MG63 (cell line): ENCODE results near the gene TRIM41. TPM values are rescaled to one million over a fixed set of nuclear protein-coding genes. Genes with fewer than 3 reads are reported as not detected.

Experiments used
- DNase-seq: peaks from one replicate; pipeline ENCODE4 v3.0.0-alpha.2; 2020
- H3K27me3 ChIP-seq: fragments of 250-450 bp; sonication (Bioruptor Pico); 2 replicates; pipeline ENCODE4 v1.5.1; 2020; ENCODE audit warnings: mild to moderate bottlenecking, moderate library complexity
- H3K36me3 ChIP-seq: fragments of 250-450 bp; sonication (Bioruptor Pico); 2 replicates; pipeline ENCODE4 v1.5.1; 2020; ENCODE audit warnings: mild to moderate bottlenecking, moderate library complexity
- H3K4me3 ChIP-seq: fragments of 250-450 bp; sonication (Bioruptor Pico); 2 replicates; pipeline ENCODE4 v1.5.1; 2020; ENCODE audit warnings: mild to moderate bottlenecking, moderate library complexity
- H3K9me3 ChIP-seq: fragments of 250-450 bp; sonication (Bioruptor Pico); 2 replicates; pipeline ENCODE4 v1.5.1; 2020; ENCODE audit warnings: mild to moderate bottlenecking, moderate library complexity
- total RNA-seq: library from RNA; depleted of rRNA; stranded (reverse); fragments of >200 nt; shearing (Covaris generic); gene quantifications from 2 replicates; pipeline ENCODE4 v1.2.3, GENCODE V29; 2014; ENCODE audit warnings: low replicate concordance

The TRIM41 gene
- total RNA-seq, 1 experiment from 2014 or later, result 43.0 TPM

DNA sequence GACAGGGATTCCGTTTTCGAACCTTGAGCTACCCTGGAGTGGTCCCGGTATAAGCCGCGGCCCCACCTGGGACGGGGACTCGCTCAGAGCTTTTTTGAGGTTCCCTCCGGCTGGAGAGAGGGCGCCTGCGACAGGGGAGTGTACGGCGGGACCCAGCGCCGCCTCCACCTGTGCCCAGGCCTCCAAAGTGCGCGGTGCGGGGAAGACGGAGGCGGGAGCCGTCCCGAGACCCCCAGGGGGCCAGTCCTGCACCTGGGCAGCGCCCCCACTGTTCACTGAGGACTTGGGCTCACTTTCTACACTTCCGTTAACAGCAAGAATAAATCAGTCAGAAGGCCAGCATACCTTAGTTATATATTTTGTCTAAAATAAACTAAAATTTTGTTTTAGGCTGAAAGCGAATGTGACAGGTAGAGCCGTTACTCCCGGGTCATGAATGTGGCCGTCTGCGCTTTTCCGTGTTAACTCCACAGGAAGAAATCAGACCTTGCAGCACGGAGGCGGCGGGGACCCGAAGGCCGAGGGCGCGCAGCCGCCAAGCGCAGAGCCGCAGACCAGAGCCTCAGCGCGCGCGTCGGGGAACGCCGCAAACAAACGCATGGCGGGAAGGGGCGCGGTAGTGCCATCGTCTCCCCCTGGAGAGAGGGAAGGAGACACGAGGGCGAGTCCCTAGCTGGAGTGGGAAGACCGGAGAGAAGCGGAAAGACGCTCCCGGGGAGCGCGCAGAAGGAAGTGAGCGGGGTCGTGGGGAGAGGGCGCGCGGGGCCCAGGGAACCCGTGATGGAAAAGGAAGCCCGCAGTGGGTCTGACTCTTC, 32.2 kb upstream of the TRIM41 start:
- no peaks in the 10 kb centered on the region for H3K9me3 ChIP-seq
- DNase-seq, result peak; percentile 61
- H3K27me3 ChIP-seq, result no peaks in the 10 kb centered on the region
- H3K36me3 ChIP-seq, result peaks cover 6% of the 10 kb centered on the region
- H3K4me3 ChIP-seq, result peak overlapping the region; percentile 87

DNA sequence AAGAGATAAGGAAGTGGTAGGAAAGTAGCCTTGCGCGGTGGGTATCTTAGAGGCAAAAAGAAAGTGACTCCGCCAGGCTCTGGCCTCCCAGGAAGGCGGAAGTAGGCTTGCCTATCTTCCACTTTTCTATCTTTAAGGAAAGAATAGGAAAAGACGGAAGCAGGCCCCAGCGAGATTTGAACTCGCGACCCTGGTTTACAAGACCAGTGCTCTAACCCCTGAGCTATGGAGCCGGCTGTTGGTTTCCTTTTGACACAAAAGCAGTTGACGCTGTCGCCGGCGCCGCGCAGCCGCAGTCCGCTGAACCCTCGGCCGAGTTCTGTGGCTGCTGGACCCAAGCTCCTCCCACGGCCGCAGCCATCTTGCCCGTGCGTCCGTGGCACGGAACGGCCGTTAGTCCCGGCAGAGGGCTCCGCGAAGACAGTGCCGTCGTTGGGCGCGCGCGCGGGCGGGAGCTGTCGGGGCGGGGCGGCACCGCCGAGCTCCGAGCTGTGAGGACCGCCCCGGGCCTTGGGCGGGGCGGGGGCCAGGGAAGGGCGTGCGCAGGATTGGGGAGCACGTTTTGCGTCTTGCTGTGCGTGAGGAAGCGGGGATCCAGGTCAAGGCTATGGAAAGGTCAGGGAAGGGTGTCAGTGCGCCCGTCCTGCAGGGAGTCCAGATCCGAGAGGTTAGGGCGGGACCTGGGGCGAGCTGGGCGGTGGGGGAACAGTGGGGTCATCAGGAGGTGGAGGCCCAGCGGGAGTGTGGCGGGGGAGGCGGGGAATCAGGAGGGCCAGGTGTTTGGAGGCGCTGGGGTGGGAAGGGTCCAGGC, 31.4 kb upstream of the TRIM41 start:
- Histone ChIP-seq H3K36me3 (peaks cover 6% of the 10 kb centered on the region), H3K4me3 (peak overlapping the region; percentile 87), H3K27me3 (no peaks in the 10 kb centered on the region), H3K9me3 (no peaks in the 10 kb centered on the region)
- peak; percentile 97 for DNase-seq

DNA sequence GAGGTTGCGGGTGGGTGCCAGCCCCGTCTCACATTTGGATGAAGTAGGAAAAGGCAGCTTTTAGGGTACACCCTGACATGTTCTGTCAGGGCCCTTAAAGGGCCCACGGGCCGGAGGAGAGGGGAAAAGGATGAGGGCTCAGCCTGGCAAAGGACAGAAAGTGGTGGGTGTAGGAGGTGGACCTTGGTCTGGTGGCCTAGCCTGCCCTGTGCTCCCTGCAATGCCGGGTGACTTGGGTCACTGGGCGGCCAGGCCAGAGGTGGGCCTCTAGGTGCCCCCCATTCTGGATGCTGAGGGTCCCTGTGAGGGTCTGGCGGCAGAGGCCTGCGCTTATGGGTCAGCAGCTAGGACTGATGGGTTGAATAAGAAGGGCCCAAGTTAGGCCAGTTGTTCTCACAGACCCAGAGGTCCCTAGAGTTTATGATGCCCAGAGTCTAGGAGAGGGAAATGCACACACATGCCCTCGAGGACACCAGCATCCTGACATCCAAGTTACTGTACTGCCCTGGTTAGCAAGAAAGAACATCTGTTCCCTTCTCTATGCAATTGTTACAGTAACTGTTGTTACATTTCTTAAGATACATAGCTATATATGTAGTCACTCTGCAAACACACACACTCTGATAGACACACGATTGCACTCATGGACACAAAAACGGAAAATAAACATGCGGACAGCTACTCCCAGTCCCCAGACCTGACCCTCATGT, 30.6 kb upstream of the TRIM41 start:
- Histone ChIP-seq H3K27me3 (no peaks in the 10 kb centered on the region), H3K9me3 (no peaks in the 10 kb centered on the region), H3K36me3 (peaks cover 6% of the 10 kb centered on the region), H3K4me3 (peak overlapping the region; percentile 87)
- no peak for DNase-seq

DNA sequence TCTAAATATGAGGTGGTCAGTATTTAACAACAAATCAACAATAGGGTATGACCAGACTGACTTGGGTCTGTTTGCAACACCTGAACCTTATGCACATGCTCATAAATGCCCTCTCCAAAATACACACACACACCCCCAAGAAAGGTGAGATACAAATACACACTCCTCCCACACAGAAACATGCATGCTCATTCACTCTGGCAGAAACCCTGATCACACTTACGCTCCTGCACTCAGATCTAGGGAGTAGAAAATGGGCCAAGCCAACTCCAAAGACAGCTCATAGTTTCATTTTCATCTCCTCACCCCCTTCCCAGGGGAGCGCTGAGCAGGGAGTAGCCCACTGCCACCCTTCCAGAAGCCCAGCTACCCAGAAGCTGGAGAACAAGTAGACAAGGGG, 29.4 kb upstream of the TRIM41 start:
- Histone ChIP-seq H3K9me3 (no peaks in the 10 kb centered on the region), H3K36me3 (peaks cover 6% of the 10 kb centered on the region), H3K4me3 (no peak overlapping the region), H3K27me3 (no peaks in the 10 kb centered on the region)
- DNase-seq, result no peak

DNA sequence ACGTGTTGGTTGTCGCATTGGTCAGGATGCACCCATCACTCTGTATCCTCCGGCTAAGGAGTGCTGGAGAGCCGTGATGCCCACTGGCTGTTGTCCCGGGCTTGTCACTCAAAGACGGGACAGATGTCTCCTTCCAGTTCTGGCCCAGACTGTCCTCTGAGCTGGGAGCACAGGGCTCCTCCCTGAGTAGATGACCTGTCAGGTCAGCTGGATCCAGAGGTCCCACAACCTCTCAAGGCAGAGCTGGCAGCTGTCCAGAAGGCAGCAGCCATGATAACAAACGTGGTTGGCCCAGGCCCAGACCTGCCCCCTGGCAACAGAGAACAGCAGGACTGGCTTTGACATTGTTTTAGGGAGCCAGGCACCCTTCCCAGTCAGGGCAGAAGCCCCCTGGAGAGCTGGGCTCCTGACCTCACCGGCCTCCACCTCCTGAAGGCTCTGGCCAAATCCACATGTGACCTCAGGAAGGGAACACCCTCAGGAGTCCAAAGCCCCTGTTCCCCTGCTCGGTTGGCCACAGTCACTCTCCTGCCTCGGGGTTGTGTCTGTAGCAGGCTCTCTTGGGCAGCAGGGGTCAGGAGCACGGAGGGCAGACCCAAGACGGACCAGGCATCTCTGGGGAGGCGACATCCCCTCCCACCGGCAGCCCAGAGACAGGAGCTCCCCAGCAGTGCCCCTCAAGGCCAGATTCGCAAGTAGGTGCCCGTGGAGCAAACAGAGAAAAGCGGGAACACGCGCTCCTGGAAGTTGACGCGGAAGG, 28.4 kb upstream of the TRIM41 start:
- H3K27me3 ChIP-seq, result no peaks in the 10 kb centered on the region
- DNase-seq, result no peak
- H3K9me3 ChIP-seq, result no peaks in the 10 kb centered on the region
- no peak overlapping the region for H3K4me3 ChIP-seq
- H3K36me3 ChIP-seq, result peaks cover 6% of the 10 kb centered on the region

DNA sequence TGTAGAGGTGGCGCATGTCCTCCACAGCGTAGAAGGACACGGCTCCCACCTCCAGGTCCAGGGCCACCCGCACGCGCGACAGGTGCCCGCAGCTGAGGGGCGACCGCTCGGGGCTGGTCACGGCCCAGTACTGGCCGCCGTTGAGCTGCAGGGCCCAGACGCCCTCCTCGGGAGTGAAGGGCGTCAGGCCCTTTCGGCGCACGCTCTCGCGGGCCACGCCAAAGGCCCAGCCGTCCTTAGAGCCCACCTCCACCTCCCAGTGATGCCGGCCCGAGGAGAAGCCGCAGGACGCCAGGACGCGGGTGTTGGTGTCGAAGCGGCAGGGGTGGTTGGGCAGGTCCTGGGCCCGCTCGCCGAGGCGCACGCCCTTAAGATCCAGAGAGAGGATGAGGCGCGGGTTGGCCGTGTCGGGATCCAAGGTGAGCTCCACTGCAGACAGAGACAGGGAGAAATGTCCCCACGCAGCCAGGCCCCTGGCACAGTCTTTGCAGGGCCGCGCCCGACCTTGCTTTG, 27.8 kb upstream of the TRIM41 start:
- DNase-seq, result no peak
- H3K36me3 ChIP-seq, result peaks cover 6% of the 10 kb centered on the region
- H3K4me3 ChIP-seq, result no peak overlapping the region
- no peaks in the 10 kb centered on the region for H3K27me3 ChIP-seq
- no peaks in the 10 kb centered on the region for H3K9me3 ChIP-seq

DNA sequence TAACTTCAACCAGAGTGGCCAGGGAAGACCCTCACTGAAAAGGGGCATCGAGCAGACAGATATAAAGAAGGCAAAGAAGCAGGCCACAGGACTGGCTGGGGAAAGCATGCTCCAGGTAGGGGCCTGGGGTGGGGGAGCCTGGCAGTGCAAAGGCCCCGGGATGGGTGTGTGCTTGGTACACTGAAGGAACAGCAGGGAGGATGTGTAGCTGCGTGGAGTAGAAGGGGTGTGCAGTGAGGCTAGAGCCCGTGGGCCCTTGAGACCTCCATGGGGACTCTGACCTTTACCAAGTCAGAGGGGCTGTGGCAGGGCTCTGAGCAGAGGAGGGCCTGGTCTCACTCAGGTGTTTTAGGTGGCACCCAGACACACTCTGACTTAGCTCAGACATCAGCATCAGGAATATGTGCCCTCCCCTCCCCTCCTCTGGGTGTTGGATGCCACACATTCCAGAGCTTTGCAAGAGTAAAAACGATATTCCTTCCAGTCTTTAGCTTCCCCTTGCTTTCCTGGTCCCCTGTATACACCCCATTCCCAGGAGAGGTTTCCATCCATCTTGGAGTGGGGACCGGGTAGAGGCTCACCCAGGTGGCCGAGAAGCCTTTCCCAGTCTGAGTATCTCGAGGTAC, 25.6 kb upstream of the TRIM41 start:
- DNase-seq, result no peak
- no peaks in the 10 kb centered on the region for H3K9me3 ChIP-seq
- peaks cover 6% of the 10 kb centered on the region for H3K36me3 ChIP-seq
- H3K4me3 ChIP-seq, result no peak overlapping the region
- no peaks in the 10 kb centered on the region for H3K27me3 ChIP-seq

DNA sequence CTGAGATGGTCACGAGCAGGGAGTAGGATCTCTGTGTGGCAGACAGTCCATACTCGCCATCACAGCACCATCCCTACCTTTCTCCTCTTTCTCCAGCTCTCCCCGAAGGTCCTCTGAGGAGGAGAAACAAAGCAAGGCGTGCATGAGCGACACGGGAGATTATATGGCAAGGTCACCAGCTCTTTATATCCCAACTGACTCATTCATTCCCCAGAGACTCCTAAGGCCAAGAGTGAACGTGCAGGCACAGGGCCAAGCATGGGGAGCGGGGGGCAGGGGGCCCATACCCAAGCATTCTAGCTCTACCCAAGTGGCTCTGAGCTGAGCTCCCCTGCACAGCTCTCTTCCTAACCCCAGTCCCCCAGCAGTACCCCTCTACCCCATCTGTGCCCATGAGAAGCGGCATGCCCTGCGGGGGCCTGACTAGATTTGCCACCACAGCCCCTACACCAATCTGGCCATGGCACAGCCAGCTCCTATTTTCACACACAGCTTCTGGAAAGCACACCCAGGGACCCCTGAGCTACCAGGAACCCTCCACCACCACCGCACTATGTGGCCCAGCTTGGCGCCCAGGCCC, 24.9 kb upstream of the TRIM41 start:
- Histone ChIP-seq H3K4me3 (no peak overlapping the region), H3K9me3 (no peaks in the 10 kb centered on the region), H3K36me3 (peaks cover 10% of the 10 kb centered on the region), H3K27me3 (no peaks in the 10 kb centered on the region)
- DNase-seq, result no peak

DNA sequence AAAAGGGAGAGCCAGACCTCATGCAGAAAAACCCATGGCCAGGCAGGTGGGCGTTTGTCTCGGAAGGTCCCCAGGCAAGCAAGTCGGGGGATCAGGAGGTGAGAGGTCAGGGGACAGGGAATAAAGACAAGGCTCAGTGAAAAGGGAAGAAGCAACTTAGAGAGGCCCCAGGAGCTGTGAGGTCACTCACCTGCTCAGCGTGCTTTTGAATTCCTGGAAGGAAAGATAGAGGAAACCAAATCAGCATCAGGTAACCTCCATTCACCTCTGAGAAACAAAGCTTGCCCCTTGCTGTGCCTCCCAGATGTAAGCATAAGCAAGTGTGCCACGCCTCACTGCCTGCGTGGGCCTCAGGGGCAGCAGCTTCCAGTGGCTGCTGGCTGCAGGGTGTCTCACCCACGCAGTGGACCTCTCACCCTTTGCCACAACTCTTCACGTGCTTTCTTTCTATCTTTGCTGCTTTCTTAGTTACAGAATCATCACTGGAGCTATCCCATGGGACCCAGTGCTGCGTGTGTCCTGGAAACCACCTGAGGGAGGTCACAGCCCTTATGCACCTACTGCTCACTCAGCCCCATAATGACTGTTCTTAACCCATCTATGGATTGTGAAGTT, 24.1 kb upstream of the TRIM41 start:
- no peak for DNase-seq
- Histone ChIP-seq H3K4me3 (no peak overlapping the region), H3K9me3 (no peaks in the 10 kb centered on the region), H3K27me3 (no peaks in the 10 kb centered on the region), H3K36me3 (peaks cover 9% of the 10 kb centered on the region)

DNA sequence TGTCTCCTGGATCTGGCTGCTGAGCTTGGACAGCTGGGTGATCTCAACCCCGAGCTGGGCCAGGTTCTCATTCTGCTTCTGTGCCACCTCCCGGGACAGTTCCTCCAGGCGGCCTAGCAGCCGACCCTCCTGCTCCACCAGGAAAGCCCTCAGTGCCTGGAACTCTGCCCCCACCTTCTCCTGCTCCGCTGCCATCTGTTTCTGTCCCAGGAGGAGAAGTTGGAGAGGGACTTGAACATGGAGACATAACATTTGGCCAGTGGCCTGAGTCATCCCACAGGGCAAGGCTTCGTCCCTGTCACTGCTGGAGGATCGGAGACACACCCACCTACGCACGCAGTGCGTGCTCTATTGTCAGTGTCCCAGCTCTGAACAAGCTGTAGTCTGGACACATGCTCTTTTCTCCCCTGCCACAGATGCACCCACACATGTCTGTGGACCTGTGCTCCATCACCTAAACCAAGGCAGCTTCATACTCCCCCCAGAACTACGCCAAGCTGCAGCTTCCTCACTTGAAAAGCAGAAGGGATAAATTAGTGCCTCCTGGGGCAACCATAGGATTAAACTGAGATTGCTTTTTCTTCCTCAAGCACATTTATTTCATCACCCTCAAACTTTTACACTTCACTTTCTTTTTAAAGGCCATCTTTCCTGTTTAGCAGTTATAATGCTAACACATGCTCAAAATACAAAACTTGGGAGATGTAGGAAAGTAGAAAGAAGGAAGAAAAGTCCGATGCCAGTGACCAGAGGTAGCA, 23.0 kb upstream of the TRIM41 start:
- no peak for DNase-seq
- no peaks in the 10 kb centered on the region for H3K27me3 ChIP-seq
- H3K36me3 ChIP-seq, result peaks cover 4% of the 10 kb centered on the region
- no peak overlapping the region for H3K4me3 ChIP-seq
- no peaks in the 10 kb centered on the region for H3K9me3 ChIP-seq

DNA sequence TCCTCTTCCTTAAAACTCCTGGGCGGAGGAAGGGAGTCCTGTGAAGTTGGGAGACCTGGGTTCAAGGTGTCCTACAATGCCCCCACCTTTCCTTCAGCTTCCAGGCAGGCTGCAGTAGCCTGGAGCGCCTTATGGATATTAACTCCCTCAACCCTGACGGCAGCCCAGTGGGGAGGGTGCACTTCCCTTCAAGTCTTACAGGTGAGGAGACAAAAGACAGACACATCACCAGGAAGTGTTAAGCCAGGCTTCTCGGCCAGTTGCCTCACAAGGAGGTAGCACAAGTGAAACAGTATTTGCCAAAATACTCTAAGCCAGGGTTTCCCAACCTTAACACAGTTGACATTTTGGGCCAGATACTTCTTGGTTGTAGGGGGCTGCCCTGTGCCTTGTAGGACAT, 22.3 kb upstream of the TRIM41 start:
- no peak overlapping the region for H3K4me3 ChIP-seq

DNA sequence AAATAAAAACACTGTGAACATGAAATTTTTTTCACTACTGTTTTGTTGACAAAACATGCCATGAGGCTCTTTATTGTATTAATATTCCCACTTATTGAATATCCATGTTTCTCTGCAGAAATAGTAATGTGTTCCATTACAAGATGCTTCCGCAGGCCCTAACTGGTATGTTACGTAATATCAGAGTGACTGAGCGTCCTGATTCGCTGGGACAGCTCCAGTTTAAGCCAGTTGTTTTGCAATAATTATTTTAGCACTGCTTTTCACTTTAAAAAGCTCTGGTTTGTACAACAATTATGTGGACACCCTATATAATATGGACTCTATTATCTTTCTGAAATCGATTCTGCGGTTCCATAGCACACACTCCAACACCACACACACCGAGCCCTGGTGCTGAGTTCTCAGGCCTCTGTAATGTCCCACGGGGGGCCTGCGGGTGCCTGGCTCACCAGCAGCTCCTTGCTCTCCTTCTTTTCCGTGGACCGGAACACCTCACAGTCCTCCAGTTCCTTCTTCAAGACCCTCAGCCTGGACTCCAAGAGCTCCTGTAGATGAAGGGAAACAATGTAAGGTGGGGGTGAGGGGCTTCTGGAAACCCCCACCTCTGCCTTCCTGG, 19.9 kb upstream of the TRIM41 start:
- H3K4me3 ChIP-seq, result peak overlapping the region; percentile 75
- no peaks in the 10 kb centered on the region for H3K9me3 ChIP-seq
- DNase-seq, result no peak

More for the DNA sequence above, 22.3 kb upstream of the TRIM41 start:
- peaks cover 4% of the 10 kb centered on the region for H3K36me3 ChIP-seq
- no peak for DNase-seq
- no peaks in the 10 kb centered on the region for H3K9me3 ChIP-seq
- H3K27me3 ChIP-seq, result no peaks in the 10 kb centered on the region

DNA sequence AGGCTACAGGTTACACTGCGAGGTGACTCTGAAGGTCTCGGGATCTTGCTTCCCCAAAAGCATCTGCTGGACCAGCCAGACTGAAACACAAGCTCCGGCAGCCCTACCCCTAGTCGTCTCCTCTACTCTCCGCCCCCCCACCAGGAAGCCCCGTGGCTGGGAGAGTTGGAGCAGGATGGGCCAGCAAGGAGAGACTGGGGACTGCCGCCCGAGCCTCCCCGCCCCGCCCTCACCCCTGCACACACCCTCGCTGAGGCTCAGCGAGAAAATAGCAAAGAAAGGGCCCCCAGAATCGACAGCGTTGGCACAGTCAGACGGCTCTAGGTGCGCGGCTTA, 19.3 kb upstream of the TRIM41 start:
- Histone ChIP-seq H3K36me3 (peaks cover 4% of the 10 kb centered on the region), H3K4me3 (peak overlapping the region; percentile 75), H3K9me3 (no peaks in the 10 kb centered on the region), H3K27me3 (no peaks in the 10 kb centered on the region)
- DNase-seq, result peak; percentile 38

More for the DNA sequence above, 19.9 kb upstream of the TRIM41 start:
- Histone ChIP-seq H3K36me3 (peaks cover 4% of the 10 kb centered on the region), H3K27me3 (no peaks in the 10 kb centered on the region)

DNA sequence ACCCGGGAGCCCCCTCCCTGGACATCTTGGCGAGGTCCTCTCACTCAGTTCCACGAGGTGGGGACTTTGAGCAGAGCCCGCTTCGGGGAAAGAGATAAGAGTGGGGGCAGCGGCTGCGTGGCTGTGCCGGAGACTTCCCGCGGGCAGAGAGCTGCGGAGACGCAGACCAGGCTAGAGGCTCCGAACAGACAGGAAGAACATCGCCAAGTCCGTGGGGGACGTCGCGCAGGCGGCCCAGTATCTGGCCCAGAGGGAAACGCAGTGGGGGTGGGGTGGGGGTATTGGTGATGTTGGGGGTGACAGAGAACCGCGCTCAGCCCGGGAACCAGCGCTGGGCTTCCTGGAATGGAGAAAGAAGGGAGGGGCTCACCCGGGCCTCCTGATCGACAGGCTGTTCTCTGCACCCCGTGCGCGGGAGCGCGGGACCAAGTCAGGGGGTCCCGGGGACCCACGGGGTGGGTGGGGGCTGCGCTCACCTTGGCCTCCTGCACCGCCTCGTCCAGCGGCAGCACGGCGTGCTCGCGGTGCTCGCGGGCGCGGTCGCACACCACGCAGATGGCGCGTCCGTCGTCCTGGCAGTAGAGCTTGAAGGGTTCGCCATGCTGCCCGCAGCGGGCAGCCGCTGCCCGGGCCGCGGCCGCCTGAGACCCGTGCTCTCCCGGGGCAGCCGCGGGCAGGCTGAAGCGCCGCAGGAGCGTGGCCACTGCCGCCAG, 18.8 kb upstream of the TRIM41 start:
- Histone ChIP-seq H3K36me3 (peaks cover 4% of the 10 kb centered on the region), H3K9me3 (no peaks in the 10 kb centered on the region), H3K4me3 (peak overlapping the region; percentile 75), H3K27me3 (no peaks in the 10 kb centered on the region)
- peak; percentile 57 for DNase-seq
